Trophoblast cell (in vitro differentiated cells and primary cell): ENCODE data around the gene TAAR9.
A peak's percentile ranks its signal among the peaks of the same experiment; 100 is the strongest.

ENCODE experiments used
- DNase-seq, 2 donors: peaks; one replicate each; pipeline ENCODE4 v3.0.0-alpha.2; 2016
- H2AFZ ChIP-seq: 2 replicates; pipeline ENCODE4 v1.6.1; 2013; ENCODE audit warnings: low read length, moderate library complexity, mild to moderate bottlenecking; ENCODE audit not compliant: insufficient read depth, poor library complexity
- H2AK5ac ChIP-seq: 2 replicates; pipeline ENCODE4 v1.6.1; 2013; ENCODE audit warnings: mild to moderate bottlenecking, low read length
- H2BK120ac ChIP-seq: 2 replicates; pipeline ENCODE4 v1.6.1; 2013; ENCODE audit warnings: low read length, mild to moderate bottlenecking, moderate library complexity; ENCODE audit not compliant: insufficient read depth, poor library complexity
- H2BK12ac ChIP-seq: 2 replicates; pipeline ENCODE4 v1.6.1; 2013; ENCODE audit warnings: mild to moderate bottlenecking, low read length, moderate library complexity
- H2BK5ac ChIP-seq: 2 replicates; pipeline ENCODE4 v1.6.1; 2013; ENCODE audit warnings: low read length, low read depth, moderate library complexity, mild to moderate bottlenecking; ENCODE audit not compliant: poor library complexity
- H3K14ac ChIP-seq: 2 replicates; pipeline ENCODE4 v1.6.1; 2013; ENCODE audit warnings: mild to moderate bottlenecking, low read length
- H3K18ac ChIP-seq: 2 replicates; pipeline ENCODE4 v1.6.1; 2013; ENCODE audit warnings: mild to moderate bottlenecking, low read length
- H3K23ac ChIP-seq: 2 replicates; pipeline ENCODE4 v1.6.1; 2013; ENCODE audit warnings: low read length
- H3K27ac ChIP-seq: 2 replicates; pipeline ENCODE4 v1.5.1; 2013; ENCODE audit warnings: low read depth, mild to moderate bottlenecking, inconsistent platforms, low read length, moderate library complexity
- H3K27me3 ChIP-seq: 2 replicates; pipeline ENCODE4 v1.6.1; 2013; ENCODE audit warnings: inconsistent platforms, mild to moderate bottlenecking, low read length, moderate library complexity; ENCODE audit not compliant: insufficient read depth
- H3K36me3 ChIP-seq, 2 experiments: 1 replicate in 1 of 2; 2 replicates in 1 of 2; pipeline ENCODE4 v1.6.1; 2013; ENCODE audit warnings: low read length in 2 of 2, mild to moderate bottlenecking in 2 of 2, moderate library complexity in 1 of 2; ENCODE audit not compliant: insufficient read depth in 2 of 2, control insufficient read depth in 1 of 2
- H3K4ac ChIP-seq: 2 replicates; pipeline ENCODE4 v1.6.1; 2013; ENCODE audit warnings: low read depth, mild to moderate bottlenecking, low read length, moderate library complexity
- H3K4me1 ChIP-seq, 2 experiments: 1 replicate in 1 of 2; 2 replicates in 1 of 2; pipeline ENCODE4 v1.6.1; 2013; ENCODE audit warnings: low read length in 2 of 2, mild to moderate bottlenecking in 2 of 2, moderate library complexity in 1 of 2; ENCODE audit not compliant: insufficient read depth in 2 of 2, control insufficient read depth in 1 of 2
- H3K4me2 ChIP-seq: 2 replicates; pipeline ENCODE4 v1.6.1; 2013; ENCODE audit warnings: inconsistent platforms, mild to moderate bottlenecking, low read length, moderate library complexity
- H3K4me3 ChIP-seq: 2 replicates; pipeline ENCODE4 v1.5.1; 2013; ENCODE audit warnings: mild to moderate bottlenecking, low read depth, low read length, inconsistent platforms
- H3K79me1 ChIP-seq: one replicate; pipeline ENCODE4 v1.6.1; 2013; ENCODE audit warnings: low read length
- H3K79me2 ChIP-seq: 2 replicates; pipeline ENCODE4 v1.6.1; 2013; ENCODE audit warnings: low read length, mild to moderate bottlenecking; ENCODE audit not compliant: control insufficient read depth, insufficient read depth, poor library complexity
- H3K9ac ChIP-seq: 2 replicates; pipeline ENCODE4 v1.6.1; 2013; ENCODE audit warnings: mild to moderate bottlenecking, low read length
- H3K9me3 ChIP-seq: 2 replicates; pipeline ENCODE4 v1.6.1; 2013; ENCODE audit warnings: low read depth, mild to moderate bottlenecking, control low read depth, inconsistent platforms, low read length; ENCODE audit not compliant: insufficient read depth
- H4K12ac ChIP-seq: 2 replicates; pipeline ENCODE4 v1.6.1; 2013; ENCODE audit warnings: low read depth, mild to moderate bottlenecking, low read length, moderate library complexity
- H4K8ac ChIP-seq: 2 replicates; pipeline ENCODE4 v1.6.1; 2013; ENCODE audit warnings: low read depth, mild to moderate bottlenecking, low read length, moderate library complexity
- H4K91ac ChIP-seq: one replicate; pipeline ENCODE4 v1.6.1; 2013; ENCODE audit warnings: low read depth, mild to moderate bottlenecking, low read length, moderate library complexity
- WGBS: extraction: QIAGEN DNeasy Blood & Tissue Kit; methylation state at CpG from one replicate; pipeline ENCODE4 v1.1.7; 2013; ENCODE audit warnings: missing lambda C conversion rate; ENCODE audit not compliant: insufficient read length, insufficient coverage; ENCODE audit errors: extremely low coverage; 5-methylcytosine and 5-hydroxymethylcytosine counted together

TAAR9 gene

GRCh38 chr6:132515386-132515785, 22.7 kb upstream of the TAAR9 start:
- H2BK5ac ChIP-seq, result no peak overlapping the region
- DNase-seq, result peak; percentile 25 to 62
- peaks cover 6% of the 10 kb centered on the region for H3K79me1 ChIP-seq
- no peak overlapping the region for H4K12ac ChIP-seq
- no peaks in the 10 kb centered on the region for H3K9me3 ChIP-seq
- H3K27me3 ChIP-seq, result no peaks in the 10 kb centered on the region
- no peak overlapping the region for H3K27ac ChIP-seq
- H3K4ac ChIP-seq, result no peak overlapping the region
- no peak overlapping the region for H2BK12ac ChIP-seq
- H3K14ac ChIP-seq, result no peak overlapping the region
- H3K9ac ChIP-seq, result no peak overlapping the region
- no peaks in the 10 kb centered on the region for H3K36me3 ChIP-seq
- H2AFZ ChIP-seq, result no peak overlapping the region
- no peak overlapping the region for H2AK5ac ChIP-seq
- H3K4me1 ChIP-seq, result peaks cover 0 to 2% of the 10 kb centered on the region in 2 experiments
- no peak overlapping the region for H3K4me2 ChIP-seq
- peaks cover 4% of the 10 kb centered on the region for H3K79me2 ChIP-seq
- H3K23ac ChIP-seq, result no peak overlapping the region
- WGBS, result no CpG with 5 or more reads among the region's 2 CpGs
- no peak overlapping the region for H4K8ac ChIP-seq
- no peak overlapping the region for H2BK120ac ChIP-seq
- H4K91ac ChIP-seq, result no peak overlapping the region
- no peak overlapping the region for H3K4me3 ChIP-seq
- H3K18ac ChIP-seq, result no peak overlapping the region

DNA sequence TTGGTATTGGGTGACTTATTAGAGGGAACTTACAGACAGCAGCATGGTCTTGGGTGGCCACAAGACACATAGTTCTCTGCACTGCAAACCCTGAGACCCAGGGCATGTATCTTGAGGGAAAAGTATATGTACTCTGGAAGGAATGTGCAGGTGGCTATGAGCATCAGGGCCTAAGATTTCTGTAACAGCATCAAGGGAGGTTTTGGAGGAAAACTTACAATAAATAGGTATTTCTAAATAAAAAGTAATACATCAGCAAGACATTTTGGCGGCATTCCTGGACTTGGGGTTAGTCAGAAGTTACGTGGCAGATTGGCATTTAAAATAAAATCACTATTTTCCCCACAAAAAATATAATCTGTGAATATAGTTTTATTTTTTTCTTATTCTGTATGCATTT, 17.1 kb upstream of the TAAR9 start:
- Histone ChIP-seq H3K9me3 (no peaks in the 10 kb centered on the region), H3K27ac (no peak overlapping the region), H4K12ac (no peak overlapping the region), H3K4me2 (no peak overlapping the region), H3K4me1 (no peaks in the 10 kb centered on the region), H3K23ac (no peak overlapping the region), H3K27me3 (no peaks in the 10 kb centered on the region), H2BK12ac (no peak overlapping the region), H4K91ac (no peak overlapping the region), H2AFZ (no peak overlapping the region), H4K8ac (no peak overlapping the region), H3K4ac (no peak overlapping the region), H3K36me3 (no peaks in the 10 kb centered on the region), H3K4me3 (no peak overlapping the region), H3K79me2 (no peaks in the 10 kb centered on the region), H3K18ac (no peak overlapping the region), H2BK5ac (no peak overlapping the region), H3K79me1 (no peaks in the 10 kb centered on the region), H2BK120ac (no peak overlapping the region), H3K9ac (no peak overlapping the region), H3K14ac (no peak overlapping the region), H2AK5ac (no peak overlapping the region)
- DNase-seq, result peak in 1 of 2 donors; percentile 49
- no CpG with 5 or more reads among the region's 2 CpGs for WGBS

DNA sequence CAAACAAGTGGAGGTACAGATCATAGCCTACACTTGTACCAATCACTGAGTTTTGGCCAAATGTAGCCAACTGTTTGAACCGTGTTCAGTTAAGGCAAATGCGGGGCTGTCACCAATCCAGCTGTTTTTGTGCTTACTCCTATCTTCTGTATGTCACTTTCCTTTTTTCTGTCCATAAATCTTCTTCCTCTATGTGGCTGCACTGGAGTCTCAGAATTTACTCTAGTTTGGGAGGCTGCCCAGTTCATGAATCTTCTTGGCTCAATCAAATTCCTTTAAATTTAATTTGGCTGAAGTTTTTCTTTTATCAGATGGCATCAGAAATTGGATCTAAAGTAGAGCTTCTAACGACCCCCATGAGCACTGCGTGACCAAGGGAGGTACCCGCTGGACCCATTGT, 13.4 kb upstream of the TAAR9 start:
- H3K23ac ChIP-seq, result no peak overlapping the region
- H3K4me2 ChIP-seq, result no peak overlapping the region
- H2BK5ac ChIP-seq, result no peak overlapping the region
- no peaks in the 10 kb centered on the region for H3K27me3 ChIP-seq
- no peak overlapping the region for H3K9ac ChIP-seq
- H3K9me3 ChIP-seq, result no peaks in the 10 kb centered on the region
- no peak overlapping the region for H3K4ac ChIP-seq
- H2BK12ac ChIP-seq, result no peak overlapping the region
- H4K8ac ChIP-seq, result no peak overlapping the region
- H3K4me1 ChIP-seq, result no peaks in the 10 kb centered on the region
- H2AFZ ChIP-seq, result no peak overlapping the region
- no peaks in the 10 kb centered on the region for H3K79me1 ChIP-seq
- no peak overlapping the region for H3K4me3 ChIP-seq
- no peak overlapping the region for H3K27ac ChIP-seq
- H2AK5ac ChIP-seq, result no peak overlapping the region
- H3K36me3 ChIP-seq, result no peaks in the 10 kb centered on the region
- no peak overlapping the region for H3K18ac ChIP-seq
- H4K91ac ChIP-seq, result no peak overlapping the region
- WGBS, result no CpG with 5 or more reads among the region's 5 CpGs
- H2BK120ac ChIP-seq, result no peak overlapping the region
- DNase-seq, result no peak
- H3K79me2 ChIP-seq, result no peaks in the 10 kb centered on the region
- H4K12ac ChIP-seq, result no peak overlapping the region
- H3K14ac ChIP-seq, result no peak overlapping the region

- no peaks in the 10 kb centered on the region for H3K79me2 ChIP-seq
- no peak overlapping the region for H3K27ac ChIP-seq
- H2BK120ac ChIP-seq, result no peak overlapping the region
- H4K8ac ChIP-seq, result no peak overlapping the region
- H2AFZ ChIP-seq, result no peak overlapping the region
- DNase-seq, result no peak
- no peak overlapping the region for H3K4me3 ChIP-seq
- H2BK12ac ChIP-seq, result no peak overlapping the region
- H3K4me1 ChIP-seq, result peaks cover 0 to 1% of the 10 kb centered on the region in 2 experiments
- H3K79me1 ChIP-seq, result no peaks in the 10 kb centered on the region
- no peak overlapping the region for H3K4me2 ChIP-seq
- H3K36me3 ChIP-seq, result no peaks in the 10 kb centered on the region
- no peak overlapping the region for H4K91ac ChIP-seq
- no peaks in the 10 kb centered on the region for H3K27me3 ChIP-seq
- H3K18ac ChIP-seq, result no peak overlapping the region
- H3K4ac ChIP-seq, result no peak overlapping the region
- H3K9ac ChIP-seq, result no peak overlapping the region
- H2BK5ac ChIP-seq, result no peak overlapping the region
- no peak overlapping the region for H3K23ac ChIP-seq
- H3K14ac ChIP-seq, result no peak overlapping the region
- no CpG with 5 or more reads among the region's 4 CpGs for WGBS
- no peaks in the 10 kb centered on the region for H3K9me3 ChIP-seq
- no peak overlapping the region for H2AK5ac ChIP-seq
- no peak overlapping the region for H4K12ac ChIP-seq
Observed at GRCh38 chr6:132525866-132526265, 12.2 kb upstream of the TAAR9 start.
